ENCODE measurements around the gene KRTAP10-8. TPM values are rescaled to one million over a fixed set of nuclear protein-coding genes. Genes with fewer than 3 reads are reported as not detected.

KRTAP10-8 gene
- total RNA-seq, 1 experiment from 2014 or later = not detected

- no TSS peak for BruUV-seq (replicated peaks)
- intact Hi-C loops (cut with micrococcal nuclease; ENCODE audit: unreplicated experiment) = no loop called here
- in situ Hi-C loops (cut with HindIII; ENCODE audit: low pct_unique_long_range_greater_than_20kb, low sequenced_read_pairs) = no loop called here
- no peak overlapping the region for H3K4me3 ChIP-seq (ENCODE audit: low read depth in 2 of 2, low read length in 2 of 2)
- H3K36me3 ChIP-seq (ENCODE audit: control insufficient read depth, insufficient read depth, low read length) = no peaks in the 10 kb centered on the region
- CTCF ChIA-PET = no interaction called here
- no peaks in the 10 kb centered on the region for H3K9me3 ChIP-seq (ENCODE audit: control insufficient read depth, insufficient read depth, low read depth, low read length)
- POLR2A ChIA-PET = no interaction called here
- ATAC-seq (no peak), DNase-seq (ENCODE audit: low read depth, low spot score) (no peak)
- TF ChIP-seq CTCF (IDR thresholded peaks at IDR 0.05) (no peak), POLR2AphosphoS5 (IDR thresholded peaks at IDR 0.05; ENCODE audit: low read depth, low read length) (no peak), SIN3A (IDR thresholded peaks at IDR 0.05; ENCODE audit: borderline replicate concordance, insufficient read depth, low read depth, low read length) (no peak), TCF7L2 (IDR thresholded peaks at IDR 0.05; ENCODE audit: low read depth, low read length) (no peak), REST (IDR thresholded peaks at IDR 0.05; ENCODE audit: insufficient read depth in 1 of 2, low read depth in 2 of 2, low read length in 1 of 2) (no peak)
- H3K27ac ChIP-seq (ENCODE audit: low read length) = no peak overlapping the region
- H3K27me3 ChIP-seq (ENCODE audit: control insufficient read depth, insufficient read depth, low read length) = no peaks in the 10 kb centered on the region
- no peaks in the 10 kb centered on the region for H3K4me1 ChIP-seq (ENCODE audit: control insufficient read depth, insufficient read depth, low read length)
Measured at GRCh38 chr21:44650265-44650972, 38.5 kb downstream of the KRTAP10-8 start.

- CTCF ChIA-PET = no interaction called here
- DNase-seq (ENCODE audit: low read depth, low spot score) (no peak), ATAC-seq (no peak)
- H3K36me3 ChIP-seq (ENCODE audit: control insufficient read depth, insufficient read depth, low read length) = no peaks in the 10 kb centered on the region
- H3K9me3 ChIP-seq (ENCODE audit: control insufficient read depth, insufficient read depth, low read depth, low read length) = no peaks in the 10 kb centered on the region
- no peak overlapping the region for H3K4me3 ChIP-seq (ENCODE audit: low read depth in 2 of 2, low read length in 2 of 2)
- no peaks in the 10 kb centered on the region for H3K27me3 ChIP-seq (ENCODE audit: control insufficient read depth, insufficient read depth, low read length)
- no peak overlapping the region for H3K27ac ChIP-seq (ENCODE audit: low read length)
- intact Hi-C loops (cut with micrococcal nuclease; ENCODE audit: unreplicated experiment) = no loop called here
- no peaks in the 10 kb centered on the region for H3K4me1 ChIP-seq (ENCODE audit: control insufficient read depth, insufficient read depth, low read length)
- POLR2A ChIA-PET = no interaction called here
- in situ Hi-C loops (cut with HindIII; ENCODE audit: low pct_unique_long_range_greater_than_20kb, low sequenced_read_pairs) = no loop called here
- no TSS peak for BruUV-seq (replicated peaks)
- TF ChIP-seq POLR2AphosphoS5 (IDR thresholded peaks at IDR 0.05; ENCODE audit: low read depth, low read length) (no peak), REST (IDR thresholded peaks at IDR 0.05; ENCODE audit: insufficient read depth in 1 of 2, low read depth in 2 of 2, low read length in 1 of 2) (no peak), CTCF (IDR thresholded peaks at IDR 0.05) (no peak), TCF7L2 (IDR thresholded peaks at IDR 0.05; ENCODE audit: low read depth, low read length) (no peak), SIN3A (IDR thresholded peaks at IDR 0.05; ENCODE audit: borderline replicate concordance, insufficient read depth, low read depth, low read length) (no peak)
Measured at GRCh38 chr21:44650973-44651675, 39.2 kb downstream of the KRTAP10-8 start.
